Uterus (tissue), 2 donors: ENCODE measurements around the gene STX5.

Experiments
- CTCF ChIP-seq, 4 experiments: fragments of 200-600 bp in 2 of 4; fragments of 450-650 bp in 2 of 4; sonication (generic) in 2 of 4; IDR thresholded peaks; one replicate each; pipeline ENCODE4 v1.5.1; 2016 to 2019; ENCODE audit warnings: antibody characterized with exemption in 4 of 4, mild to moderate bottlenecking in 2 of 4, moderate library complexity in 1 of 4
- POLR2A ChIP-seq, 2 donors: fragments of 450-650 bp; IDR thresholded peaks; one replicate each; pipeline ENCODE4 v1.6.1; 2016; ENCODE audit warnings: antibody characterized with exemption in 2 of 2, mild to moderate bottlenecking in 1 of 2, moderate library complexity in 1 of 2

- TF ChIP-seq CTCF (IDR thresholded peaks at IDR 0.05) (no peak), POLR2A (IDR thresholded peaks at IDR 0.05) (no peak)
These were observed 19.3 kb upstream of the STX5 start for GRCh38 chr11:62850911-62851806.
